Neural crest cell (in vitro differentiated cells): ENCODE data around the gene AMOTL2. TPM values are rescaled to one million over a fixed set of nuclear protein-coding genes. Genes with fewer than 3 reads are reported as not detected.

Experiments used
- DNase-seq: peaks from one replicate; pipeline ENCODE4 v3.0.0; 2021; ENCODE audit warnings: low read depth, mixed read lengths, low spot score
- H3K27ac Mint-ChIP-seq: one replicate; pipeline ENCODE4 v1.8.0; 2021; ENCODE audit warnings: mild to moderate bottlenecking, mixed read lengths; ENCODE audit not compliant: unreplicated experiment
- H3K27me3 Mint-ChIP-seq: 2 replicates; pipeline ENCODE4 v1.8.0; 2021; ENCODE audit warnings: low read depth, mild to moderate bottlenecking, mixed read lengths
- H3K36me3 Mint-ChIP-seq: 2 replicates; pipeline ENCODE4 v1.8.0; 2021; ENCODE audit warnings: low read depth, mild to moderate bottlenecking, mixed read lengths
- H3K4me1 Mint-ChIP-seq: 2 replicates; pipeline ENCODE4 v1.8.0; 2021; ENCODE audit warnings: mixed read lengths
- H3K4me3 Mint-ChIP-seq: one replicate; pipeline ENCODE4 v1.8.0; 2021; ENCODE audit warnings: mild to moderate bottlenecking, mixed read lengths
- H3K9me3 Mint-ChIP-seq: 2 replicates; pipeline ENCODE4 v1.8.0; 2021; ENCODE audit warnings: mixed read lengths
- CTCF ChIP-seq: fragments of 200-600 bp; sonication (generic); conservative IDR thresholded peaks from 2 replicates; pipeline ENCODE4 v1.5.0; 2021; ENCODE audit warnings: antibody characterized with exemption, mild to moderate bottlenecking
- total RNA-seq: library from RNA; stranded (reverse); gene quantifications from 2 replicates; pipeline ENCODE4 v1.2.1, GENCODE V29; 2021

AMOTL2 gene
- total RNA-seq, 1 donor from 2014 or later: 59.5 TPM

- H3K27ac Mint-ChIP-seq: peak overlapping the region; percentile 100
- peaks cover 60% of the 10 kb centered on the region for H3K4me1 Mint-ChIP-seq
- peaks cover 21% of the 10 kb centered on the region for H3K27me3 Mint-ChIP-seq
- H3K9me3 Mint-ChIP-seq: no peaks in the 10 kb centered on the region
- no peak for DNase-seq
- H3K4me3 Mint-ChIP-seq: peak overlapping the region; percentile 97
- no peak for TF ChIP-seq CTCF
- H3K36me3 Mint-ChIP-seq: peaks cover 19% of the 10 kb centered on the region
Observed at GRCh38 chr3:134372396-134373270, 1.6 kb downstream of the AMOTL2 start.

- peaks cover 19% of the 10 kb centered on the region for H3K36me3 Mint-ChIP-seq
- peak; percentile 5 for TF ChIP-seq CTCF
- H3K9me3 Mint-ChIP-seq: no peaks in the 10 kb centered on the region
- peaks cover 66% of the 10 kb centered on the region for H3K4me1 Mint-ChIP-seq
- peak overlapping the region; percentile 97 for H3K4me3 Mint-ChIP-seq
- no peak for DNase-seq
- H3K27ac Mint-ChIP-seq: peak overlapping the region; percentile 72
- peaks cover 21% of the 10 kb centered on the region for H3K27me3 Mint-ChIP-seq
Observed at GRCh38 chr3:134371542-134372324, 2.5 kb downstream of the AMOTL2 start.

- Mint-ChIP-seq H3K9me3 (no peaks in the 10 kb centered on the region), H3K27me3 (peaks cover 12% of the 10 kb centered on the region), H3K27ac (no peak overlapping the region), H3K4me3 (peak overlapping the region; percentile 97), H3K36me3 (peaks cover 19% of the 10 kb centered on the region), H3K4me1 (peaks cover 67% of the 10 kb centered on the region)
- TF ChIP-seq CTCF: no peak
- DNase-seq: no peak
Observed at GRCh38 chr3:134370611-134371531, 3.4 kb downstream of the AMOTL2 start.

- no peak for DNase-seq
- TF ChIP-seq CTCF: no peak
- peaks cover 65% of the 10 kb centered on the region for H3K4me1 Mint-ChIP-seq
- H3K27me3 Mint-ChIP-seq: peaks cover 5% of the 10 kb centered on the region
- H3K27ac Mint-ChIP-seq: peak overlapping the region; percentile 13
- peak overlapping the region; percentile 80 for H3K4me3 Mint-ChIP-seq
- no peaks in the 10 kb centered on the region for H3K9me3 Mint-ChIP-seq
- peaks cover 25% of the 10 kb centered on the region for H3K36me3 Mint-ChIP-seq
Observed at GRCh38 chr3:134369861-134370596, 4.2 kb downstream of the AMOTL2 start.
